ENCODE results near the gene CBFB.

Gene CBFB

DNA sequence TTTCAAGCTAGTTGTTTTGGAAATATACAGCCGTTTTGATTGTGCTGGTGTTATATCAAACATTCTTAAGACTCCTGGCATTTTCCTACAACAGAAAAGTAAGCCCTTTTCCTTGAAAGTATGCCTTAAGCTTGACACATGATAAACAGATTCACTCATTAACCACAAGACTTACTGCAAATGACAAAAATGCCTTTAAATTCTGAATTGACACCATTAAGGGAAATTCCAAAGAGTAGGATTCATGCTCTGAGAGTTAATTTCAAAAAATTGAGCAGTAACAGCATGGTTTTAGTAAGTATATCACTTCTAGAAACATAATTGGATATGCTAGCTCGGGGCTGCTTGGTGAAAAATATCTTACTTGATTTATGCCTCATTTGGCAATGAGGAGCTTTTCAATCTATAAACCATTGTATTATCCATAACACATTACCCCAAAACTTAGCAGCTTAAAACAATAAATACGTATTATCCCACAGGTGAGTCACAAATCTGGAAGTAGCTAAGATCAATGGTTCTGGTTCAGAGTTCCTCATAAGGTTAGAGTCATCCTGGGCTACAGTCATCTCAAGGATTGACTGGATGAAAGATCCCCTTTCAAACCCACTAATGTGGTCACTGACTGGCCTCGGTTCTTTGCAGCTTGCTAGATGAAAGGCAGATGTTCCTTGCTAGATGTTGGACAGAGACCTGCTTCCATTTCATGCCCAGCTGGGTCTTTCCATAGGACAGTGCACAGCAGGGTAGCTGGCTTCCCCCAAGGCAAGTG is 72.5 kb downstream of the CBFB start:
- Histone ChIP-seq H3K36me3 (ENCODE audit: insufficient read depth, low read length) (peaks cover 18% of the 10 kb centered on the region), H3K27ac (ENCODE audit: low read depth, low read length) (no peak overlapping the region), H3K9me3 (ENCODE audit: insufficient read depth, low read depth, low read length) (no peaks in the 10 kb centered on the region), H3K4me3 (ENCODE audit: low read length) (no peak overlapping the region), H3K27me3 (ENCODE audit: insufficient read depth, low read length) (no peaks in the 10 kb centered on the region), H3K9ac (ENCODE audit: low read depth, low read length) (no peak overlapping the region), H3K4me1 (ENCODE audit: insufficient read depth, low read length) (no peaks in the 10 kb centered on the region)
- WGBS, result 96% methylated on average over 3 of the region's 4 CpGs

GRCh38 chr16:67104061-67104460 is 75.1 kb downstream of the CBFB start:
- Histone ChIP-seq H3K27me3 (ENCODE audit: insufficient read depth, low read length) (no peaks in the 10 kb centered on the region), H3K4me3 (ENCODE audit: low read length) (no peak overlapping the region), H3K9me3 (ENCODE audit: insufficient read depth, low read depth, low read length) (no peaks in the 10 kb centered on the region), H3K9ac (ENCODE audit: low read depth, low read length) (no peak overlapping the region), H3K27ac (ENCODE audit: low read depth, low read length) (no peak overlapping the region), H3K4me1 (ENCODE audit: insufficient read depth, low read length) (no peaks in the 10 kb centered on the region), H3K36me3 (ENCODE audit: insufficient read depth, low read length) (peaks cover 10% of the 10 kb centered on the region; the same call in 1 of the 2 replicates)
- 73% methylated on average over 4 of the region's 4 CpGs for WGBS

- no peaks in the 10 kb centered on the region for H3K9me3 ChIP-seq (ENCODE audit: insufficient read depth, low read depth, low read length)
- H3K4me1 ChIP-seq (ENCODE audit: insufficient read depth, low read length), result no peaks in the 10 kb centered on the region
- peaks cover 2% of the 10 kb centered on the region; the same call in 1 of the 2 replicates for H3K36me3 ChIP-seq (ENCODE audit: insufficient read depth, low read length)
- no peaks in the 10 kb centered on the region for H3K27me3 ChIP-seq (ENCODE audit: insufficient read depth, low read length)
- 96% methylated on average over 6 of the region's 6 CpGs for WGBS
- no peak overlapping the region for H3K27ac ChIP-seq (ENCODE audit: low read depth, low read length)
- H3K9ac ChIP-seq (ENCODE audit: low read depth, low read length), result no peak overlapping the region
- H3K4me3 ChIP-seq (ENCODE audit: low read length), result no peak overlapping the region
Observed at GRCh38 chr16:67104845-67105244, 75.9 kb downstream of the CBFB start.

GRCh38 chr16:67105246-67105645 is 76.3 kb downstream of the CBFB start:
- WGBS, result 97% methylated on average over 2 of the region's 2 CpGs

DNA sequence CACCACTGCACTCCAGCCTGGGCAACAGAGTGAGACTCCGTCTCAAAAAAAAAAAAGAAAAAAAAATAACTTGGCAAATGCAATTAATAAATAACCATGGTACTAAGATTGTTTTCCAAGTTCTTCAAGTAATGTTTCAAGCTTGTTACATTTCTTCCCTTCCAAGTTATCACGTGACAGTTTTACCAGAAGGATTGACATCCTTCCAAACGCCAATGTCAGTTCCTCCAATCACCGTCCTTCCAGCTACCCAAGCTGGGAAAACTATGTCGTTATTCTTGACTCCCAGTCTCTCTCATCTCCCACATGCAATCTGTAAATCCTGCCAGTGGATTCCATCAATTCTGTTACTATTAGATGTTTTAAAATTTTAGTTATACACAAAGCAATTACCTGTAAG is 76.9 kb downstream of the CBFB start:
- WGBS, result 75% methylated on average over 4 of the region's 5 CpGs
- no peak overlapping the region for H3K4me3 ChIP-seq (ENCODE audit: low read length)
- no peaks in the 10 kb centered on the region for H3K4me1 ChIP-seq (ENCODE audit: insufficient read depth, low read length)
- no peaks in the 10 kb centered on the region for H3K27me3 ChIP-seq (ENCODE audit: insufficient read depth, low read length)
- no peaks in the 10 kb centered on the region for H3K9me3 ChIP-seq (ENCODE audit: insufficient read depth, low read depth, low read length)
- no peaks in the 10 kb centered on the region for H3K36me3 ChIP-seq (ENCODE audit: insufficient read depth, low read length)
- no peak overlapping the region for H3K27ac ChIP-seq (ENCODE audit: low read depth, low read length)
- no peak overlapping the region for H3K9ac ChIP-seq (ENCODE audit: low read depth, low read length)

More at GRCh38 chr16:67105246-67105645, 76.3 kb downstream of the CBFB start:
- Histone ChIP-seq H3K27me3 (ENCODE audit: insufficient read depth, low read length) (no peaks in the 10 kb centered on the region), H3K9me3 (ENCODE audit: insufficient read depth, low read depth, low read length) (no peaks in the 10 kb centered on the region), H3K27ac (ENCODE audit: low read depth, low read length) (no peak overlapping the region), H3K4me1 (ENCODE audit: insufficient read depth, low read length) (no peaks in the 10 kb centered on the region), H3K9ac (ENCODE audit: low read depth, low read length) (no peak overlapping the region), H3K4me3 (ENCODE audit: low read length) (no peak overlapping the region), H3K36me3 (ENCODE audit: insufficient read depth, low read length) (no peaks in the 10 kb centered on the region)

DNA sequence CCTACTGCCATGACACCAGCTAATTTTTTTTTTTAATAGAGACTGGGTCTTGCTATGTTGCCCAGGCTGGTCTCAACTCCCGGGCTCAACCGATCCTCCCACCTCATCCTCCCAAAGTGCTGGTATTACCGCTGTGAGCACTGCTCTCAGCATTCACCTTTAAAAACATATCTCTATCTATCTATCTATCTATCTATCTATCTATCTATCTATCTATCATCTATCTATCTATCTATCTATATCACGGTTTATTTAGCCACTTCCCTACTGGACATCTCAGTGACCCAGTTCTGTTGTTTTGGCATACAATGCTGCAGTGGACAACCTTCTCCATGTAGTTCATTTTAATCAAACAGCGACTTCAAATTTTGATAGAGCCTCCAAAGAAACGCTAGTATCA is 79.5 kb downstream of the CBFB start:
- Histone ChIP-seq H3K9ac (ENCODE audit: low read depth, low read length) (no peak overlapping the region), H3K36me3 (ENCODE audit: insufficient read depth, low read length) (no peaks in the 10 kb centered on the region), H3K9me3 (ENCODE audit: insufficient read depth, low read depth, low read length) (no peaks in the 10 kb centered on the region), H3K27ac (ENCODE audit: low read depth, low read length) (no peak overlapping the region), H3K27me3 (ENCODE audit: insufficient read depth, low read length) (no peaks in the 10 kb centered on the region), H3K4me3 (ENCODE audit: low read length) (no peak overlapping the region), H3K4me1 (ENCODE audit: insufficient read depth, low read length) (no peaks in the 10 kb centered on the region)
- 93% methylated on average over 6 of the region's 6 CpGs for WGBS

DNA sequence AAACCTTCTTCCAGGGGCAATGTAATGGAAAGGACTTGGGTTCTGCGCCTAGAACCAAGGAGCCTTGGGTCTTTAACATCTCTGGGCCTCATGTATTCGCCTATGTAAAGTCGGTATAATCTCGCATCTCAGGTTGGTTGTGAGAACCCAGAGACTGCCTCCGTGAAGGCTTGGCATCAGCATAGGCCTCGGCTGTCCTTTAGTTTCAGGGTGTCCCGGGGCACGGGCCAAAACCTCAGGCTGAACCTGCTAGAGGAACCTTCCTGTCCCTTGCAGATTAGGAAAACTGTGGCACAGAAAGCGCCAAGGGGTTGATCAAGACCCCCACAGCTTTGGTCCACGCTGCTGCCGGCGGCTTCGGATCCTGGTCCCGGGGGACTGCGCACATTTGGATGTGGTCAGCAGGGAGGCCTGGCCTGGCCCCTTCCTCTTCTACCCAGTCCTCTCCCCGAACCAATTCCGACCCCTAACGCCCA is 80.0 kb downstream of the CBFB start:
- H3K9ac ChIP-seq (ENCODE audit: low read depth, low read length), result peak overlapping the region; percentile 54
- WGBS, result 64% methylated on average over 18 of the region's 18 CpGs
- H3K27ac ChIP-seq (ENCODE audit: low read depth, low read length), result no peak overlapping the region; the same call in 1 of the 2 replicates
- no peaks in the 10 kb centered on the region for H3K4me1 ChIP-seq (ENCODE audit: insufficient read depth, low read length)
- H3K4me3 ChIP-seq (ENCODE audit: low read length), result peak overlapping the region; percentile 87
- H3K9me3 ChIP-seq (ENCODE audit: insufficient read depth, low read depth, low read length), result no peaks in the 10 kb centered on the region
- no peaks in the 10 kb centered on the region for H3K36me3 ChIP-seq (ENCODE audit: insufficient read depth, low read length)
- H3K27me3 ChIP-seq (ENCODE audit: insufficient read depth, low read length), result no peaks in the 10 kb centered on the region

GRCh38 chr16:67109407-67110135 is 80.6 kb downstream of the CBFB start, which contains the start of gene PHAF1:
PHAF1 (plus strand) TSS chr16:67109941; CDS start chr16:67110176, 235 bp downstream.
- H3K9me3 ChIP-seq (ENCODE audit: insufficient read depth, low read depth, low read length), result no peaks in the 10 kb centered on the region
- H3K27ac ChIP-seq (ENCODE audit: low read depth, low read length), result peak within 1 kb of the TSS; percentile 57
- H3K27me3 ChIP-seq (ENCODE audit: insufficient read depth, low read length), result no peaks in the 10 kb centered on the region
- no peaks in the 10 kb centered on the region for H3K4me1 ChIP-seq (ENCODE audit: insufficient read depth, low read length)
- H3K9ac ChIP-seq (ENCODE audit: low read depth, low read length), result peak within 1 kb of the TSS; percentile 66
- no peaks in the 10 kb centered on the region for H3K36me3 ChIP-seq (ENCODE audit: insufficient read depth, low read length)
- peak within 1 kb of the TSS; percentile 87 for H3K4me3 ChIP-seq (ENCODE audit: low read length)
- WGBS, result 1% methylated on average over 63 of the region's 63 CpGs

GRCh38 chr16:67111951-67112444 is 83.0 kb downstream of the CBFB start:
- Histone ChIP-seq H3K9me3 (ENCODE audit: insufficient read depth, low read depth, low read length) (no peaks in the 10 kb centered on the region), H3K27ac (ENCODE audit: low read depth, low read length) (no peak overlapping the region), H3K4me1 (ENCODE audit: insufficient read depth, low read length) (0 out of 2 replicates have a peak, but pooled peaks cover 3% of the 10 kb centered on the region), H3K9ac (ENCODE audit: low read depth, low read length) (no peak overlapping the region), H3K27me3 (ENCODE audit: insufficient read depth, low read length) (no peaks in the 10 kb centered on the region), H3K36me3 (ENCODE audit: insufficient read depth, low read length) (no peaks in the 10 kb centered on the region), H3K4me3 (ENCODE audit: low read length) (no peak overlapping the region)
- WGBS, result 93% methylated on average over 4 of the region's 4 CpGs

DNA sequence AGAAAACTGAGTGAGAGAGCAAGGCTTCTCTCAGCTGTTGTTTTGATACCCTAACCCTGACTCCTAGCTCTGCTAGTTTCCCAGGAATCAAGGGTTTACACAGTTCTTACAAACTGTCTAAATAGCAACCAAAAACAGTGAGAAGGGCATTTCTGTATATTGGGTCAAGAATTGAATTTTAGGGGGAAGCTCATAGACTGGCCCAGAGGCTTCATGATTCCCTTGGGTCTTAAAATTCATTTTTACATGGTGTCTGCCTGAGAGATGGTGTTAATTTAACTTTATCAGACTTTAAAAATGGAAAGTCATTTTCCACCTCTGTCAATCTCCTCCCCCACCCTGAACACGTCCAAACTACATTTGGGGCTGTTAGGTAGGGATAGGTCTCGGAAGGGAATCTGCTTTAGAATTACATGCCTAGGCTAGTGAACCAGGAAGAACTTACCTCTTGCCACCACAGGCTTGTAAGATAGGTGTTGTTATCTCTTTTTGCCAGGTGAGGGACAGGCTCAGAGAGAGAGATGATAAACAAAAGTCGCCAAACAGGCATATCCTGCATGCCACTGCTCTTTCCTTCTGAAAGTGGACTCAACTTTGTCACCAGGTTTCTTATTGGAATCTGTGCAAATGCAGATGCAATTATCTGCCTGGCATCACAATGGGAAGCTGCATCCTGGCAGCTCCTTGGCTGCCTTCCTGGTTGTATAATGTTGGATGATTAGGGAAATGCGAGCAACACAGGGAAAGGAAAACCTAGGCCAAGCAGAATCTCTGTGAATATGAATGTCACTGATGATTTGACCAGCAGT is 83.8 kb downstream of the CBFB start:
- H3K4me1 ChIP-seq (ENCODE audit: insufficient read depth, low read length), result 0 out of 2 replicates have a peak, but pooled peaks cover 3% of the 10 kb centered on the region
- no peak overlapping the region for H3K4me3 ChIP-seq (ENCODE audit: low read length)
- H3K27me3 ChIP-seq (ENCODE audit: insufficient read depth, low read length), result no peaks in the 10 kb centered on the region
- H3K9me3 ChIP-seq (ENCODE audit: insufficient read depth, low read depth, low read length), result no peaks in the 10 kb centered on the region
- no peak overlapping the region for H3K9ac ChIP-seq (ENCODE audit: low read depth, low read length)
- WGBS, result 95% methylated on average over 3 of the region's 4 CpGs
- H3K27ac ChIP-seq (ENCODE audit: low read depth, low read length), result no peak overlapping the region
- no peaks in the 10 kb centered on the region for H3K36me3 ChIP-seq (ENCODE audit: insufficient read depth, low read length)
